Pancreas (tissue), 10 donors: ENCODE data around the gene CMTM7. TPM values are rescaled to one million over a fixed set of nuclear protein-coding genes. Genes with fewer than 3 reads are reported as not detected.

Experiments used
- ATAC-seq, 4 donors: fragments of 200-7000 bp; cut with Tn5 transposase; one replicate each; pipeline versions ENCODE4 v1.8.0 to v1.9.1; 2020; ENCODE audit warnings: mild to moderate bottlenecking in 4 of 4, moderate library complexity in 4 of 4
- DNase-seq, 6 donors: peaks; one replicate each; pipeline ENCODE4 v3.0.0-alpha.2; 2020
- FAIRE-seq: peaks from 2 replicates; lab custom pipeline; 2012; peaks lifted over from hg19 to GRCh38; lab: Jason Lieb, UNC
- H3K27ac ChIP-seq, 4 donors: fragments of 200-600 bp; sonication (generic); 1 replicate in 3 of 4; 2 replicates in 1 of 4; pipeline versions ENCODE4 v1.5.0 to v1.8.0; 2020
- H3K27me3 ChIP-seq, 4 donors: fragments of 200-600 bp; one replicate each; pipeline ENCODE4 v1.8.0; 2021
- H3K36me3 ChIP-seq, 3 donors: fragments of 200-600 bp; sonication (generic) in 1 of 3; one replicate each; pipeline versions ENCODE4 v1.5.0 to v1.8.0; 2020 to 2021
- H3K4me1 ChIP-seq, 3 donors: fragments of 200-600 bp; one replicate each; pipeline ENCODE4 v1.8.0; 2021
- H3K4me3 ChIP-seq, 4 donors: fragments of 200-600 bp; sonication (generic) in 2 of 4; one replicate each; pipeline versions ENCODE4 v1.5.0 to v1.8.0; 2020 to 2021
- H3K9me3 ChIP-seq, 4 donors: fragments of 200-600 bp; one replicate each; pipeline ENCODE4 v1.8.0; 2021
- CTCF ChIP-seq, 4 donors: fragments of 200-600 bp; sonication (generic) in 3 of 4; IDR thresholded peaks; one replicate each; pipeline versions ENCODE4 v1.5.0 to v1.8.0; 2021; ENCODE audit warnings: antibody characterized with exemption in 4 of 4
- WGBS, 2 donors: extraction: QIAGEN DNeasy Blood & Tissue Kit; methylation state at CpG; one replicate each; pipeline ENCODE4 v1.1.7; 2013; 5-methylcytosine and 5-hydroxymethylcytosine counted together
- intact Hi-C, 3 donors: fragments of 100-400 bp; cut with DNase I; formaldehyde crosslinking; loops; one replicate each; pipeline versions ENCODE4 v1.11.1 to v1.14.2; 2022
- polyA plus RNA-seq, 2 donors: library from polyadenylated mRNA; stranded (reverse); fragments of 200-250 nt; gene quantifications; one replicate each; pipeline ENCODE4 v1.2.3, GENCODE V29; 2013
- total RNA-seq, 6 donors: library from RNA; stranded (reverse); fragmentation: NEBNext Ultra II Directional in 4 of 6; extraction: Animal tissue kit (Norgen Biotek cat#: 25700) in 4 of 6; gene quantifications; one replicate each; pipeline versions ENCODE4 v1.2.1 to v1.2.4, GENCODE V29; 2021 to 2023
- donor health status: healthy with polysubstance abuse.
- donor health status: DM: no; HTN: no; CAD: no; lungs with moderate emphysema.
- donor health status: DM: no; HTN: no; CAD: no.
- donor health status: control.
- donor health status: control.
- donor health status: Bipolar disorder and iron deficiency.
- donor health status: DM: yes; HTN: yes; CAD: no.
- donor health status: DM: no; HTN: no; CAD: no.
- donor health status: DM: no; HTN: no; CAD: no.
- donor health status: DM: yes; HTN: yes; CAD: no.

The CMTM7 gene
- total and polyA plus RNA-seq, 8 donors: 6.1 to 23.8 (median 12.0) TPM

- TF ChIP-seq CTCF (IDR thresholded peaks at IDR 0.05): no peak
- intact Hi-C loops: no loop called here
- no peak for DNase-seq
- no peaks in the 10 kb centered on the region for H3K27me3 ChIP-seq
- H3K27ac ChIP-seq: no peak overlapping the region
- no peaks in the 10 kb centered on the region for H3K4me1 ChIP-seq
- no peak for FAIRE-seq
- no peak for ATAC-seq
- H3K9me3 ChIP-seq: no peaks in the 10 kb centered on the region
- no peak overlapping the region for H3K4me3 ChIP-seq
- no peaks in the 10 kb centered on the region for H3K36me3 ChIP-seq
- WGBS, 2 donors: 79 to 84% methylated on average over 6 of the region's 6 CpGs
These were observed 24.8 kb upstream of the CMTM7 start for GRCh38 chr3:32366638-32367397.

- no peak overlapping the region for H3K4me3 ChIP-seq
- H3K27ac ChIP-seq: no peak overlapping the region
- H3K4me1 ChIP-seq: peaks cover 0 to 2% (median 0%) of the 10 kb centered on the region in 3 donors
- TF ChIP-seq CTCF (IDR thresholded peaks at IDR 0.05): no peak
- intact Hi-C loops: no loop called here
- no peak for FAIRE-seq
- ATAC-seq: no peak
- WGBS, 2 donors: 96% methylated on average over 8 to 10 of the region's 10 CpGs
- H3K36me3 ChIP-seq: no peaks in the 10 kb centered on the region
- no peaks in the 10 kb centered on the region for H3K9me3 ChIP-seq
- no peak for DNase-seq
- H3K27me3 ChIP-seq: no peaks in the 10 kb centered on the region
These were observed 24.2 kb upstream of the CMTM7 start for GRCh38 chr3:32367442-32367841.

GRCh38 chr3:32371461-32372212 is 20.0 kb upstream of the CMTM7 start:
- intact Hi-C loops: no loop called here
- Histone ChIP-seq H3K27me3 (no peaks in the 10 kb centered on the region), H3K4me1 (peaks cover 0 to 4% (median 4%) of the 10 kb centered on the region in 3 donors), H3K4me3 (no peak overlapping the region), H3K27ac (no peak overlapping the region), H3K36me3 (no peaks in the 10 kb centered on the region), H3K9me3 (no peaks in the 10 kb centered on the region)
- no peak for FAIRE-seq
- WGBS, 2 donors: 88 to 90% methylated on average over 7 of the region's 7 CpGs
- no peak for TF ChIP-seq CTCF (IDR thresholded peaks at IDR 0.05)
- no peak for ATAC-seq
- no peak for DNase-seq

GRCh38 chr3:32372213-32372490 is 19.5 kb upstream of the CMTM7 start:
- DNase-seq (no peak), FAIRE-seq (no peak), ATAC-seq (no peak)
- Histone ChIP-seq H3K27ac (no peak overlapping the region), H3K27me3 (no peaks in the 10 kb centered on the region), H3K4me1 (peaks cover 0 to 4% (median 4%) of the 10 kb centered on the region in 3 donors), H3K36me3 (no peaks in the 10 kb centered on the region), H3K9me3 (no peaks in the 10 kb centered on the region), H3K4me3 (no peak overlapping the region)
- WGBS, 2 donors: 95 to 96% methylated on average over 4 of the region's 4 CpGs
- no peak for TF ChIP-seq CTCF (IDR thresholded peaks at IDR 0.05)
- intact Hi-C loops: no loop called here

GRCh38 chr3:32373276-32373675 is 18.4 kb upstream of the CMTM7 start:
- 70 to 71% methylated on average over 5 of the region's 5 CpGs for WGBS, 2 donors

More at GRCh38 chr3:32373276-32373675, 18.4 kb upstream of the CMTM7 start:
- no peak for DNase-seq
- no peak overlapping the region for H3K4me3 ChIP-seq
- intact Hi-C loops: no loop called here
- no peaks in the 10 kb centered on the region for H3K9me3 ChIP-seq
- H3K36me3 ChIP-seq: no peaks in the 10 kb centered on the region
- no peak for TF ChIP-seq CTCF (IDR thresholded peaks at IDR 0.05)
- H3K27ac ChIP-seq: no peak overlapping the region
- no peaks in the 10 kb centered on the region for H3K27me3 ChIP-seq
- no peak for FAIRE-seq
- ATAC-seq: no peak
- H3K4me1 ChIP-seq: peaks cover 0 to 4% (median 4%) of the 10 kb centered on the region in 3 donors
